Measurements from ENCODE around the gene TMEM106B. TPM values are rescaled to one million over a fixed set of nuclear protein-coding genes. Genes with fewer than 3 reads are reported as not detected.

The TMEM106B gene
- 13.1 and 29.7 TPM in 2 replicates for total RNA-seq

DNA sequence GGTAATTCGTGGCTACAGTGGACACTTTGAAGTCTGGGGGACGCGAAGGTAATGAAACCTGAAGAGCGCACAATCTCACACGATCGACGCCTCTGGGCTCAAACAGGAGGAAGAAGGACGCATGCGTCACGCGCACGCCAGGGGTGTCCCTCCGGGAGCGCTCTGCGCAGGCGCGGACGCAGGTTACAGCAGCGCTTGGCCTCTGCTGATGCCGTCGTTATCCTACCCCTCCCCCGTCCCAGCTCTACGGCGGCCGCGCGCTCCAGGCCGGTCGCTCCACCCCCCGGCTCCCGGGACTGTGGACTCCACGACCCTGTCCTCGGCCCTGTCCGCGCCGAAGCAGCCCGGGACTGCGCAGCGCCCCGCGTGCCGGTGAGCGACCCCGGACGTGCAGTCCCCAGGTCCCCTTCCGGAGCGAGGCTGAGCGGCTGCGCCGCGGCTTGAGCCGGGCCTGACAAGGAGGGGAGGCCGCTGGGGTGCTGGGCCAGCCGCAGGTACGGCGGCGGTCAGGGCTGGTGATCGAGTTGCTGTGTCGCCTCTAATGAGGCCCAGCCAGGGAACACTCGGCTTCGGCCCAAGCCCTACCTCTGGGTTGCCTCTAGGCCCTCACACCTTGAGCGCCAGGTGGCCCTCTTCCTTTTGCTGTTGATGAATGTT lies at the start of gene TMEM106B:
Gene TMEM106B, plus strand, starts transcription at position 241 of the 657 bp plus-strand sequence. CDS start 3,517 bp downstream, outside the sequence.

Other genes with a start within 250 kb of the TMEM106B start
- under 0.01 and 0.13 TPM in 2 replicates for gene VWDE, start 192.6 kb downstream of the TMEM106B start, total RNA-seq

Data from bladder microvascular endothelial cell (primary cell).